GM06990 (cell line): ENCODE measurements around the gene TNIK.
A peak's percentile ranks its signal among the peaks of the same experiment; 100 is the strongest.

Experiments used
- DNase-seq: peaks from one replicate; pipeline ENCODE4 v3.0.0-alpha.2; 2011; ENCODE audit not compliant: insufficient read length; ENCODE audit errors: extremely low read depth
- H3K27me3 ChIP-seq: replicated peaks from 2 replicates; pipeline ENCODE4 v1.6.0; 2011; ENCODE audit warnings: low read length; ENCODE audit not compliant: control insufficient read depth, insufficient read depth
- H3K36me3 ChIP-seq: 2 replicates; pipeline ENCODE4 v1.5.1; 2011; ENCODE audit warnings: low read length; ENCODE audit not compliant: control insufficient read depth, insufficient read depth
- H3K4me3 ChIP-seq: replicated peaks from 2 replicates; pipeline ENCODE4 v1.5.1; 2011; ENCODE audit warnings: low read depth, mild to moderate bottlenecking, control low read depth, low read length
- TF ChIP-seq, protein P1 (sequence below): IDR thresholded peaks from 2 replicates; pipeline ENCODE4 v1.5.1; 2011; ENCODE audit warnings: low read length, control low read depth, mild to moderate bottlenecking, inconsistent platforms; ENCODE audit not compliant: insufficient read depth, poor library complexity, severe bottlenecking

TNIK gene

GRCh38 chr3:171175741-171176234 is 284.4 kb downstream of the TNIK start:
- DNase-seq: no peak
- TF ChIP-seq, protein P1, sequence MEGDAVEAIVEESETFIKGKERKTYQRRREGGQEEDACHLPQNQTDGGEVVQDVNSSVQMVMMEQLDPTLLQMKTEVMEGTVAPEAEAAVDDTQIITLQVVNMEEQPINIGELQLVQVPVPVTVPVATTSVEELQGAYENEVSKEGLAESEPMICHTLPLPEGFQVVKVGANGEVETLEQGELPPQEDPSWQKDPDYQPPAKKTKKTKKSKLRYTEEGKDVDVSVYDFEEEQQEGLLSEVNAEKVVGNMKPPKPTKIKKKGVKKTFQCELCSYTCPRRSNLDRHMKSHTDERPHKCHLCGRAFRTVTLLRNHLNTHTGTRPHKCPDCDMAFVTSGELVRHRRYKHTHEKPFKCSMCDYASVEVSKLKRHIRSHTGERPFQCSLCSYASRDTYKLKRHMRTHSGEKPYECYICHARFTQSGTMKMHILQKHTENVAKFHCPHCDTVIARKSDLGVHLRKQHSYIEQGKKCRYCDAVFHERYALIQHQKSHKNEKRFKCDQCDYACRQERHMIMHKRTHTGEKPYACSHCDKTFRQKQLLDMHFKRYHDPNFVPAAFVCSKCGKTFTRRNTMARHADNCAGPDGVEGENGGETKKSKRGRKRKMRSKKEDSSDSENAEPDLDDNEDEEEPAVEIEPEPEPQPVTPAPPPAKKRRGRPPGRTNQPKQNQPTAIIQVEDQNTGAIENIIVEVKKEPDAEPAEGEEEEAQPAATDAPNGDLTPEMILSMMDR: no peak
- no peaks in the 10 kb centered on the region for H3K27me3 ChIP-seq
- no peak overlapping the region for H3K4me3 ChIP-seq
- H3K36me3 ChIP-seq: peaks cover 20% of the 10 kb centered on the region

DNA sequence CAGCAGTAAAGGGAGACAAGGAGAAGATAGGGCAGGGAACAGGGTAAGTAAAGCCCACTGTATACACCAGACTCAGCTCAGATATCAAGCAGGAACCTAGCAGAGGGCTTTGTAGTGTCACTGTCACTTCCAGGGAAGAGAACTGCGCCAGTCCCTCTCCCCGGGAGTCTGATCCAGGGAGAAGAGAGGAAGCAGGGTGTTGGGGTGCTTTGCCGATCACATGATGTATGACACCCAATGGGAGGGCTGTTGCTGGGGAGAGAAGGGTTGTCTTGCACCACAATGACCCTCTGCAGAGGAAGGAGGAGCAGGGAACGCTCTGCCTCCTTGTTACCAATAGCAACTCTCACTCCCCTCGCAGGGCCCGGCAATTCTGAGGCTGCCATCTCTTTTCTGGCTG is 286.5 kb downstream of the TNIK start:
- Histone ChIP-seq H3K27me3 (no peaks in the 10 kb centered on the region), H3K4me3 (no peak overlapping the region), H3K36me3 (peaks cover 21% of the 10 kb centered on the region)
- TF ChIP-seq, protein P1: no peak
- DNase-seq: no peak

- Histone ChIP-seq H3K4me3 (no peak overlapping the region), H3K36me3 (peaks cover 23% of the 10 kb centered on the region), H3K27me3 (no peaks in the 10 kb centered on the region)
- TF ChIP-seq, protein P1: peak; percentile 35
- no peak for DNase-seq
Measured at GRCh38 chr3:171172070-171172469, 288.1 kb downstream of the TNIK start.

DNA sequence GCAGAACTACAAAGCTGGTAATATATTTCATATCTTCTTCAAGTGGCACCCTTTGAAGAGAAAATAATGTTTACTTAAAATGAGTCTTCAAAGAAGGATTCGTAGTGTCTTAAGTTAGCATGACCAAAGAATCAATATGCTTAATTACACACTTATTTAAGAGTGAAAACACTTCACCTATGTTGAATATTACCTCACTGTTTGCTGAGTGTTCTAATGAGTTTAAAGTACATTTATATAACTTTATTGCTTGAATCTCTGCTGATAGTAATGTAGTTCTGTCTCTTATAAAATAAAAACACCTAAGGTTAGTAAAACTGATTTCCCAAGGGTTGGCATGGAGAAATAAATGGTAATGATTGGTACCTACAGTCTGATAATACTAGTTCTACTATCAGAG is 290.3 kb downstream of the TNIK start:
- no peak for DNase-seq
- TF ChIP-seq, protein P1: no peak
- H3K4me3 ChIP-seq: no peak overlapping the region
- H3K27me3 ChIP-seq: no peaks in the 10 kb centered on the region
- H3K36me3 ChIP-seq: peaks cover 19% of the 10 kb centered on the region

DNA sequence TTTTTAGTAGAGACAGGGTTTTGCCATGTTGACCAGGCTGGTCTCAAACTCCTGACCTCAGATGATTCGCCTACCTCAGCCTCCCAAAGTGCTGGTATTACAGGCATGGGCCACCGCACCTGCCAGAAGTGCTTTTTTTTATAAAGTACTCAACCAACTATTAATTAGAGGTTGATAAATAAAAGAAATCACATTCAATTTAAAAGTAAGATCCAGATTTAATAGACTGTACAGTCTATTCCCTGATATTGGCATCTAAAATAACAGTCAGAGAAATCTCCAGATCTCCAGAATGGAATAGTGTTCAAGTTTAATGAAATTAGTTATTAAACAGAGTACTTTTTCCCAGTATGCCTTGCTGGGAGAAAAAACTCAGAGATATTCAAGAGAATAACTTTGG is 290.8 kb downstream of the TNIK start:
- no peak for DNase-seq
- peaks cover 19% of the 10 kb centered on the region for H3K36me3 ChIP-seq
- TF ChIP-seq, protein P1: no peak
- no peaks in the 10 kb centered on the region for H3K27me3 ChIP-seq
- no peak overlapping the region for H3K4me3 ChIP-seq

GRCh38 chr3:171168551-171168950 is 291.7 kb downstream of the TNIK start:
- no peaks in the 10 kb centered on the region for H3K27me3 ChIP-seq
- H3K4me3 ChIP-seq: no peak overlapping the region
- DNase-seq: no peak
- TF ChIP-seq, protein P1: no peak
- H3K36me3 ChIP-seq: peaks cover 15% of the 10 kb centered on the region
